GM12878 (cell line): ENCODE measurements around the gene TSHZ2. TPM values are rescaled to one million over a fixed set of nuclear protein-coding genes. Genes with fewer than 3 reads are reported as not detected.

Experiments
- ATAC-seq: fragments of 200-7000 bp; cut with Tn5 transposase; 3 replicates; pipeline ENCODE4 v1.9.1; 2020; ENCODE audit warnings: mild to moderate bottlenecking, moderate library complexity
- BruUV-seq: library from RNA; stranded (reverse); fragments of 400-500 nt; replicated peaks from 2 replicates; lab custom pipeline; 2021; lab: Mats Ljungman, UMichigan
- CTCF ChIA-PET: fragments of 300-600 bp; sonication (Branson Sonifier 250); formaldehyde crosslinking; extraction: SDS; loops from one replicate; lab custom pipeline; 2021; ENCODE audit warnings: inconsistent platforms; lab: Yijun Ruan, JAX
- POLR2A ChIA-PET: fragments of 350-600 bp; formaldehyde crosslinking; extraction: SDS; loops from one replicate; lab custom pipeline; 2021; ENCODE audit warnings: inconsistent platforms; lab: Charles Lee
- RAD21 ChIA-PET: fragments of 300-600 bp; sonication (Branson Sonifier 250); formaldehyde crosslinking; loops from one replicate; lab custom pipeline; 2023; ENCODE audit warnings: antibody characterized with exemption; ENCODE audit not compliant: unreplicated experiment; lab: Charles Lee
- SMC1A ChIA-PET: fragments of 300-600 bp; sonication (Branson Sonifier 250); formaldehyde crosslinking; loops from one replicate; lab custom pipeline; 2023; ENCODE audit not compliant: unreplicated experiment, uncharacterized antibody; lab: Charles Lee
- DNase-seq: peaks from one replicate; pipeline ENCODE4 v3.0.0-alpha.2; 2011; ENCODE audit warnings: low read depth, low spot score
- FAIRE-seq: peaks from 3 replicates; lab custom pipeline; 2011; peaks lifted over from hg19 to GRCh38; lab: Jason Lieb, UNC
- H2AFZ ChIP-seq: 2 replicates; pipeline ENCODE4 v1.6.0; 2011; ENCODE audit warnings: low read depth, low read length, control low read depth; ENCODE audit not compliant: control insufficient read depth
- H3K27ac ChIP-seq: 2 replicates; pipeline ENCODE4 v1.5.1; 2011; ENCODE audit warnings: control low read depth; ENCODE audit not compliant: control insufficient read depth, insufficient read depth
- H3K27me3 ChIP-seq, 2 experiments: replicated peaks in 1 of 2; 2 replicates each; pipeline versions ENCODE4 v1.6.0 to v1.6.1; 2011; ENCODE audit warnings: low read length in 1 of 2; ENCODE audit not compliant: control insufficient read depth in 2 of 2, insufficient read depth in 2 of 2
- H3K36me3 ChIP-seq, 2 experiments: 2 replicates each; pipeline ENCODE4 v1.5.1; 2011; ENCODE audit warnings: low read length in 1 of 2; ENCODE audit not compliant: control insufficient read depth in 2 of 2, insufficient read depth in 2 of 2
- H3K4me1 ChIP-seq: 2 replicates; pipeline ENCODE4 v1.6.1; 2011; ENCODE audit warnings: mild to moderate bottlenecking, low read length, moderate library complexity, mixed read lengths; ENCODE audit not compliant: control insufficient read depth, insufficient read depth
- H3K4me2 ChIP-seq: 2 replicates; pipeline ENCODE4 v1.6.0; 2011; ENCODE audit warnings: control low read depth; ENCODE audit not compliant: control insufficient read depth, insufficient read depth
- H3K4me3 ChIP-seq: fragments of 200-600 bp; sonication (generic); 2 replicates; pipeline ENCODE4 v1.5.1; 2016
- H3K79me2 ChIP-seq: 2 replicates; pipeline ENCODE4 v1.6.0; 2011; ENCODE audit warnings: low read length; ENCODE audit not compliant: control insufficient read depth, insufficient read depth
- H3K9ac ChIP-seq: 2 replicates; pipeline ENCODE4 v1.8.0; 2011; ENCODE audit warnings: low read length, control low read depth, mixed read lengths; ENCODE audit not compliant: control insufficient read depth, insufficient read depth
- H3K9me3 ChIP-seq: replicated peaks from 3 replicates; pipeline ENCODE4 v1.5.1; 2011; ENCODE audit warnings: mild to moderate bottlenecking, low read length; ENCODE audit not compliant: control insufficient read depth, insufficient read depth
- H4K20me1 ChIP-seq: 2 replicates; pipeline ENCODE4 v1.6.0; 2011; ENCODE audit not compliant: control insufficient read depth, insufficient read depth
- BCL11A ChIP-seq: IDR thresholded peaks from 2 replicates; pipeline ENCODE4 v1.6.1; 2011; ENCODE audit warnings: low read depth, low read length
- CREM ChIP-seq: IDR thresholded peaks from 2 replicates; pipeline ENCODE4 v1.6.1; 2014; ENCODE audit warnings: antibody characterized with exemption, low read depth
- EED ChIP-seq: sonication (generic); IDR thresholded peaks from 2 replicates; pipeline ENCODE4 v1.6.1; 2016; ENCODE audit warnings: antibody characterized with exemption, low read depth
- EGR1 ChIP-seq, 2 experiments: IDR thresholded peaks; 1 replicate in 1 of 2; 2 replicates in 1 of 2; pipeline ENCODE4 v1.6.1; 2011 to 2012; ENCODE audit warnings: low read depth in 2 of 2, low read length in 2 of 2, borderline replicate concordance in 1 of 2, mild to moderate bottlenecking in 1 of 2, moderate library complexity in 1 of 2
- EP300 ChIP-seq, 2 experiments: fragments of 150-350 bp in 1 of 2; IDR thresholded peaks; 2 replicates each; pipeline ENCODE4 v1.6.1; 2011 to 2012; ENCODE audit warnings: low read depth in 2 of 2, low read length in 2 of 2, borderline replicate concordance in 1 of 2, improper control_type of control experiment in 1 of 2, inconsistent platforms in 1 of 2; ENCODE audit not compliant: control insufficient read depth in 1 of 2
- FOXM1 ChIP-seq: IDR thresholded peaks from 2 replicates; pipeline ENCODE4 v1.6.1; 2012; ENCODE audit warnings: low read depth, mild to moderate bottlenecking, inconsistent platforms, low read length, moderate library complexity
- MTA3 ChIP-seq: IDR thresholded peaks from 2 replicates; pipeline ENCODE4 v1.6.1; 2012; ENCODE audit warnings: low read length, inconsistent platforms, borderline replicate concordance
- MYB ChIP-seq: fragments of 150-350 bp; IDR thresholded peaks from 2 replicates; pipeline ENCODE4 v1.6.1; 2014; ENCODE audit warnings: mild to moderate bottlenecking, low read depth, low read length, borderline replicate concordance
- NBN ChIP-seq: fragments of 450-650 bp; IDR thresholded peaks from 2 replicates; pipeline ENCODE4 v1.6.1; 2016
- NFXL1 ChIP-seq: fragments of 450-650 bp; IDR thresholded peaks from 2 replicates; pipeline ENCODE4 v1.6.1; 2017; ENCODE audit warnings: antibody characterized with exemption, mild to moderate bottlenecking, borderline replicate concordance
- NRF1 ChIP-seq: conservative IDR thresholded peaks from 2 replicates; pipeline ENCODE4 v1.6.1; 2011; ENCODE audit warnings: mild to moderate bottlenecking, low read depth, low read length, improper control_type of control experiment
- RBBP5 ChIP-seq: fragments of 200-600 bp; sonication (generic); conservative IDR thresholded peaks from 2 replicates; pipeline ENCODE4 v1.6.1; 2016
- RCOR1 ChIP-seq: conservative IDR thresholded peaks from 2 replicates; pipeline ENCODE4 v1.6.1; 2012; ENCODE audit warnings: low read depth, low read length, improper control_type of control experiment
- SIX5 ChIP-seq: IDR thresholded peaks from 2 replicates; pipeline ENCODE4 v1.6.1; 2011; ENCODE audit warnings: mild to moderate bottlenecking, low read depth, low read length, moderate library complexity; ENCODE audit not compliant: severe bottlenecking
- SMAD1 ChIP-seq: fragments of 450-650 bp; IDR thresholded peaks from 2 replicates; pipeline ENCODE4 v1.6.1; 2018; ENCODE audit warnings: mild to moderate bottlenecking, low read depth; ENCODE audit not compliant: partially characterized antibody
- SMARCA5 ChIP-seq: fragments of 450-650 bp; IDR thresholded peaks from 2 replicates; pipeline ENCODE4 v1.6.1; 2017; ENCODE audit warnings: mild to moderate bottlenecking
- TBL1XR1 ChIP-seq: IDR thresholded peaks from 2 replicates; pipeline ENCODE4 v1.6.1; 2012; ENCODE audit warnings: low read depth, low read length, improper control_type of control experiment
- WRNIP1 ChIP-seq: IDR thresholded peaks from 2 replicates; pipeline ENCODE4 v1.6.1; 2011; ENCODE audit warnings: low read depth, low read length, improper control_type of control experiment, borderline replicate concordance
- ZSCAN29 ChIP-seq: fragments of 450-650 bp; IDR thresholded peaks from 2 replicates; pipeline ENCODE4 v1.6.1; 2017; ENCODE audit warnings: mild to moderate bottlenecking, moderate library complexity
- WGBS: methylation state at CpG from one replicate; pipeline ENCODE4 v1.1.6; 2016; ENCODE audit warnings: low lambda C conversion rate; ENCODE audit not compliant: insufficient replicate concordance, insufficient coverage; ENCODE audit errors: missing lambda C conversion rate; 5-methylcytosine and 5-hydroxymethylcytosine counted together
- in situ Hi-C: fragments of 300-500 bp; cut with MboI; formaldehyde crosslinking; loops from 9 replicates; pipeline ENCODE4 v1.14.3; 2018; ENCODE audit warnings: mixed read lengths
- intact Hi-C: fragments of 100-400 bp; cut with micrococcal nuclease; formaldehyde crosslinking; loops from one replicate; pipeline ENCODE4 v1.14.2; 2022; ENCODE audit not compliant: unreplicated experiment
- polyA plus RNA-seq, 11 experiments: library from polyadenylated mRNA; depleted of rRNA in 4 of 11; unstranded in 6 of 11; stranded (reverse) in 5 of 11; fragments of >200 nt; fragmentation: Nextera tagmentation in 4 of 11; fragmentation: Illumina TruSeq in 1 of 11; extraction: Ambion mirVana in 4 of 11; extraction: Trizol in 1 of 11; gene quantifications; 1 replicate in 1 of 11; 2 replicates in 10 of 11; pipeline versions ENCODE4 v1.2.1 to v1.2.3, GENCODE V29; 2011 to 2016; ENCODE audit warnings: inconsistent platforms in 2 of 11, missing spikeins in 2 of 11, low read depth in 1 of 11
- total RNA-seq, 4 experiments: library from RNA; depleted of rRNA in 3 of 4; stranded (reverse); fragments of >200 nt in 3 of 4; fragmentation: Illumina TruSeq in 1 of 4; extraction: Trizol in 1 of 4; gene quantifications; 2 replicates each; pipeline versions ENCODE4 v1.2.1 to v1.2.3, GENCODE V29; 2013 to 2021
- TF ChIP-seq, protein P1 (sequence below): IDR thresholded peaks from 2 replicates; pipeline ENCODE4 v1.6.1; 2011; ENCODE audit warnings: mild to moderate bottlenecking, low read depth, low read length, moderate library complexity; ENCODE audit not compliant: insufficient replicate concordance

The TSHZ2 gene
- total and polyA plus RNA-seq, 10 of the 15 experiments (the other 5 are each of a cell fraction or from before 2014, with no cell fraction given) = 0.01 to 0.86 (median 0.13) TPM; not detected in 2

DNA sequence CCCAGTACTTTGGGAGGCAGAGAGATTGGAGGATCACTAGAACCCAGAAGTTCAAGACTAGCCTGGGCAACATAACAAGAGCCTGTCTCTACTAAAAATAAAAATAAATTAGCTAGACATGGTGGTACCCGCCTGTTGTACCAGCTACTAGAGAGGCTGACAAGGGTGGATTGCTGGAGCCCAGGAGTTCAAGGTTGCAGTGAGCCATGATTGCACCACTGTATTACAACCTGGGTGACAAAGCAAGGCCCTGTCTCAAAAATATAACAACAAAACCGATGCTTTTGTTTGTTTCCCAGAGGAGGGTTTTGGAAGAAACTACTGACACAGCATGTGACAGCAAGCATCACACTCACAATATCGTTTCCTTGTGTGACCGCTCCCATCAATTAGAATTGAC lies 119.6 kb downstream of the TSHZ2 start:
- Histone ChIP-seq H2AFZ (no peak overlapping the region), H3K4me1 (no peaks in the 10 kb centered on the region), H3K79me2 (no peaks in the 10 kb centered on the region), H3K9me3 (no peaks in the 10 kb centered on the region), H3K9ac (no peak overlapping the region), H3K4me3 (no peak overlapping the region), H3K4me2 (no peak overlapping the region), H3K27ac (no peak overlapping the region), H3K36me3 (no peaks in the 10 kb centered on the region), H3K27me3 (no peaks in the 10 kb centered on the region), H4K20me1 (no peaks in the 10 kb centered on the region)
- in situ Hi-C loops (no loop called here), intact Hi-C loops (no loop called here)
- BruUV-seq = no TSS peak
- 32% methylated on average over 4 of the region's 4 CpGs for WGBS
- ChIA-PET SMC1A (interaction anchor here (1.4 kb wide), 1 partner anchor 13 kb away, joined by 5 read pairs; no protein-coding TSS in a partner anchor), CTCF (no interaction called here), POLR2A (no interaction called here), RAD21 (no interaction called here)
- FAIRE-seq (no peak), DNase-seq (no peak), ATAC-seq (no peak)
- TF ChIP-seq NFXL1 = no peak
- no peak for TF ChIP-seq NBN
- no peak for TF ChIP-seq SIX5
- TF ChIP-seq SMARCA5 = no peak
- no peak for TF ChIP-seq NRF1
- TF ChIP-seq, protein P1, sequence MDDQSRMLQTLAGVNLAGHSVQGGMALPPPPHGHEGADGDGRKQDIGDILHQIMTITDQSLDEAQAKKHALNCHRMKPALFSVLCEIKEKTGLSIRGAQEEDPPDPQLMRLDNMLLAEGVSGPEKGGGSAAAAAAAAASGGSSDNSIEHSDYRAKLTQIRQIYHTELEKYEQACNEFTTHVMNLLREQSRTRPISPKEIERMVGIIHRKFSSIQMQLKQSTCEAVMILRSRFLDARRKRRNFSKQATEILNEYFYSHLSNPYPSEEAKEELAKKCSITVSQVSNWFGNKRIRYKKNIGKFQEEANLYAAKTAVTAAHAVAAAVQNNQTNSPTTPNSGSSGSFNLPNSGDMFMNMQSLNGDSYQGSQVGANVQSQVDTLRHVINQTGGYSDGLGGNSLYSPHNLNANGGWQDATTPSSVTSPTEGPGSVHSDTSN = no peak
- no peak for TF ChIP-seq EGR1 (IDR thresholded peaks at IDR 0.05; ENCODE audit: borderline replicate concordance in 1 of 2, low read depth in 2 of 2, low read length in 2 of 2)
- TF ChIP-seq TBL1XR1 = no peak
- no peak for TF ChIP-seq FOXM1
- no peak for TF ChIP-seq CREM
- TF ChIP-seq RCOR1 = no peak
- TF ChIP-seq EP300 (IDR thresholded peaks at IDR 0.05; ENCODE audit: borderline replicate concordance in 1 of 2, control insufficient read depth in 1 of 2, low read depth in 2 of 2, low read length in 2 of 2) = no peak
- no peak for TF ChIP-seq MYB
- no peak for TF ChIP-seq EED
- TF ChIP-seq WRNIP1 = no peak
- no peak for TF ChIP-seq RBBP5
- no peak for TF ChIP-seq MTA3
- no peak for TF ChIP-seq SMAD1
- no peak for TF ChIP-seq ZSCAN29
- TF ChIP-seq BCL11A = no peak
